Cardiac muscle cell (in vitro differentiated cells and primary cell): ENCODE results near the gene CA14. TPM values are rescaled to one million over a fixed set of nuclear protein-coding genes. Genes with fewer than 3 reads are reported as not detected.

Experiments used
- DNase-seq, 2 donors: peaks; one replicate each; pipeline versions ENCODE4 v3.0.0 to v3.0.0-alpha.2; 2010 to 2017; ENCODE audit warnings: low read depth in 1 of 2, low spot score in 1 of 2
- H3K27ac ChIP-seq: fragments of 200-600 bp; sonication (generic); 2 replicates; pipeline ENCODE4 v1.5.1; 2016
- H3K27me3 ChIP-seq: fragments of 200-600 bp; sonication (generic); 2 replicates; pipeline ENCODE4 v1.6.0; 2016; ENCODE audit warnings: control low read depth
- H3K36me3 ChIP-seq: fragments of 200-600 bp; sonication (generic); 2 replicates; pipeline ENCODE4 v1.5.1; 2016; ENCODE audit warnings: control low read depth
- H3K4me1 ChIP-seq: fragments of 200-600 bp; sonication (generic); 2 replicates; pipeline ENCODE4 v1.8.1; 2017; ENCODE audit warnings: low read depth, mild to moderate bottlenecking, mixed run types
- H3K4me3 ChIP-seq: fragments of 200-600 bp; sonication (generic); 2 replicates; pipeline ENCODE4 v1.5.1; 2016; ENCODE audit warnings: mild to moderate bottlenecking
- H3K9me3 ChIP-seq: fragments of 200-600 bp; sonication (generic); 2 replicates; pipeline ENCODE4 v1.5.1; 2017; ENCODE audit warnings: low read depth, mild to moderate bottlenecking, control low read depth
- polyA plus RNA-seq: library from polyadenylated mRNA; unstranded; fragments of >200 nt; fragmentation: Nextera tagmentation; extraction: Ambion mirVana; gene quantifications from 2 replicates; pipeline ENCODE4 v1.2.1, GENCODE V29; 2016
- total RNA-seq: library from RNA; depleted of rRNA; stranded (reverse); fragments of >200 nt; gene quantifications from 2 replicates; pipeline ENCODE4 v1.2.3, GENCODE V29; 2016
- TF ChIP-seq, protein P1 (sequence below): IDR thresholded peaks from 2 replicates; pipeline ENCODE4 v1.5.1; 2012; ENCODE audit warnings: low read depth, mild to moderate bottlenecking, low read length

CA14 gene
- total and polyA plus RNA-seq, 2 experiments from 2014 or later = 46.1 to 68.2 TPM

DNA sequence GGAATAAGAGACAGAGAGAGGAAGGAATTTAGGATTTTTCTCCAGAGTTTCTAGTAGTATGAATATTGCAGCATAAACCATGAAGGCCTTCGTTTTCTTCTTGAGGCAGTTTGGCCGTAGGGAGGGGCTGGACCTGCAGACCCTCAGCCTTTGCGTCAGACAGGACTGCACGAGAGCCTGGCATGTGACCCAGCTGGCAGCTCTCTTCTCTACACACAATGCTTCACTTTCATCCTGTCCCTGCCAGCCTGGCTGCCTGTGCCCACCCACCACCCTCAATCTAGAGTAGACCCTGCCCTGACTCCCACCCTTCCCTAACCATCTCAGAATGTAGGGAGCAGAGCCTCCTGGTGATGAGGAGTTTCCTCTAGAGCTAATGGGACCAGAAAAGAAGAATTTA lies 1.6 kb downstream of the CA14 start:
- DNase-seq = peak in 1 of 2 donors; percentile 46
- H3K27ac ChIP-seq = peak overlapping the region; percentile 88
- H3K4me1 ChIP-seq = peaks cover 34% of the 10 kb centered on the region
- no peaks in the 10 kb centered on the region for H3K9me3 ChIP-seq
- peak overlapping the region; percentile 61 for H3K4me3 ChIP-seq
- TF ChIP-seq, protein P1, sequence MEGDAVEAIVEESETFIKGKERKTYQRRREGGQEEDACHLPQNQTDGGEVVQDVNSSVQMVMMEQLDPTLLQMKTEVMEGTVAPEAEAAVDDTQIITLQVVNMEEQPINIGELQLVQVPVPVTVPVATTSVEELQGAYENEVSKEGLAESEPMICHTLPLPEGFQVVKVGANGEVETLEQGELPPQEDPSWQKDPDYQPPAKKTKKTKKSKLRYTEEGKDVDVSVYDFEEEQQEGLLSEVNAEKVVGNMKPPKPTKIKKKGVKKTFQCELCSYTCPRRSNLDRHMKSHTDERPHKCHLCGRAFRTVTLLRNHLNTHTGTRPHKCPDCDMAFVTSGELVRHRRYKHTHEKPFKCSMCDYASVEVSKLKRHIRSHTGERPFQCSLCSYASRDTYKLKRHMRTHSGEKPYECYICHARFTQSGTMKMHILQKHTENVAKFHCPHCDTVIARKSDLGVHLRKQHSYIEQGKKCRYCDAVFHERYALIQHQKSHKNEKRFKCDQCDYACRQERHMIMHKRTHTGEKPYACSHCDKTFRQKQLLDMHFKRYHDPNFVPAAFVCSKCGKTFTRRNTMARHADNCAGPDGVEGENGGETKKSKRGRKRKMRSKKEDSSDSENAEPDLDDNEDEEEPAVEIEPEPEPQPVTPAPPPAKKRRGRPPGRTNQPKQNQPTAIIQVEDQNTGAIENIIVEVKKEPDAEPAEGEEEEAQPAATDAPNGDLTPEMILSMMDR = no peak
- no peaks in the 10 kb centered on the region for H3K27me3 ChIP-seq
- peaks cover 3% of the 10 kb centered on the region for H3K36me3 ChIP-seq

GRCh38 chr1:150259758-150260669 lies 2.4 kb downstream of the CA14 start:
- DNase-seq = peak; percentile 45 to 93
- H3K4me1 ChIP-seq = peaks cover 34% of the 10 kb centered on the region
- peaks cover 3% of the 10 kb centered on the region for H3K36me3 ChIP-seq
- H3K4me3 ChIP-seq = peak overlapping the region; percentile 61
- no peaks in the 10 kb centered on the region for H3K9me3 ChIP-seq
- H3K27ac ChIP-seq = peak overlapping the region; percentile 88
- H3K27me3 ChIP-seq = no peaks in the 10 kb centered on the region
- TF ChIP-seq, protein P1 = no peak

GRCh38 chr1:150261367-150261766 lies 3.8 kb downstream of the CA14 start:
- TF ChIP-seq, protein P1 = no peak
- peaks cover 13% of the 10 kb centered on the region for H3K36me3 ChIP-seq
- DNase-seq = no peak
- H3K27ac ChIP-seq = no peak overlapping the region
- no peaks in the 10 kb centered on the region for H3K9me3 ChIP-seq
- H3K4me3 ChIP-seq = no peak overlapping the region
- no peaks in the 10 kb centered on the region for H3K27me3 ChIP-seq
- H3K4me1 ChIP-seq = peaks cover 27% of the 10 kb centered on the region

GRCh38 chr1:150262388-150263320 lies 5.1 kb downstream of the CA14 start:
- TF ChIP-seq, protein P1 = no peak
- no peaks in the 10 kb centered on the region for H3K9me3 ChIP-seq
- peak overlapping the region; percentile 17 for H3K27ac ChIP-seq
- H3K36me3 ChIP-seq = peaks cover 19% of the 10 kb centered on the region
- no peaks in the 10 kb centered on the region for H3K27me3 ChIP-seq
- no peak for DNase-seq
- H3K4me1 ChIP-seq = peaks cover 20% of the 10 kb centered on the region
- H3K4me3 ChIP-seq = no peak overlapping the region

DNA sequence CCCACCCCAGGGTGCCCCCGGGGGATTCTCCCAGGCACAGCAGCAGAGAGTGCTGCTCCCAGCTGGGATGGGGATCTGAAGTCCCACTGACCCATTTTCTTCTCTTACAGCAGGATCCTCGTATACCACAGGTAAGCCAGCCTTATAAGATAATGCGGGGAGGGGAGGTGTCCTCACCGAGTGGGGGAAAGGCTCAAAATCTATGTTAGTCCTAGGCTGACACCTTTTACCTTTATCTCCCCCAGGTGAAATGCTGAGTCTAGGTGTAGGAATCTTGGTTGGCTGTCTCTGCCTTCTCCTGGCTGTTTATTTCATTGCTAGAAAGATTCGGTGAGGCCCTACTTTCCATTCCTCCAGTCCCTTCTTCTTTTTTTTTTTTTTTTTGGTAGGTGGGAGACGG lies 6.0 kb downstream of the CA14 start:
- no peak overlapping the region for H3K4me3 ChIP-seq
- no peak overlapping the region for H3K27ac ChIP-seq
- H3K27me3 ChIP-seq = no peaks in the 10 kb centered on the region
- DNase-seq = no peak
- TF ChIP-seq, protein P1 = no peak
- H3K4me1 ChIP-seq = peaks cover 22% of the 10 kb centered on the region
- peaks cover 19% of the 10 kb centered on the region for H3K36me3 ChIP-seq
- H3K9me3 ChIP-seq = no peaks in the 10 kb centered on the region
